Fibroblast of lung (primary cell): ENCODE measurements around the gene DNAJB11. TPM values are rescaled to one million over a fixed set of nuclear protein-coding genes. Genes with fewer than 3 reads are reported as not detected.

Experiments used
- DNase-seq, 2 donors: peaks; one replicate each; pipeline versions ENCODE4 v3.0.0 to v3.0.0-alpha.2; 2010; ENCODE audit warnings: low read depth in 2 of 2
- H2AFZ ChIP-seq: 2 replicates; pipeline ENCODE4 v1.5.1; 2012; ENCODE audit warnings: low read length, control low read depth, inconsistent platforms
- H3K27ac ChIP-seq: 2 replicates; pipeline ENCODE4 v1.5.1; 2011; ENCODE audit warnings: low read length, control low read depth; ENCODE audit not compliant: insufficient read depth
- H3K27me3 ChIP-seq: 2 replicates; pipeline ENCODE4 v1.5.1; 2011; ENCODE audit warnings: mild to moderate bottlenecking, low read length; ENCODE audit not compliant: control insufficient read depth, insufficient read depth
- H3K36me3 ChIP-seq: 2 replicates; pipeline ENCODE4 v1.5.1; 2011; ENCODE audit warnings: low read length; ENCODE audit not compliant: control insufficient read depth, insufficient read depth
- H3K4me1 ChIP-seq: 2 replicates; pipeline ENCODE4 v1.5.1; 2011; ENCODE audit warnings: low read length; ENCODE audit not compliant: control insufficient read depth, insufficient read depth; ENCODE audit errors: extremely low read depth
- H3K4me2 ChIP-seq: 2 replicates; pipeline ENCODE4 v1.5.1; 2011; ENCODE audit warnings: low read length, control low read depth; ENCODE audit not compliant: insufficient read depth; ENCODE audit errors: extremely low read depth
- H3K4me3 ChIP-seq, 4 experiments: fragments of 200-600 bp in 1 of 4; sonication (generic) in 1 of 4; replicated peaks in 1 of 4; 2 replicates each; pipeline ENCODE4 v1.5.1; 2011 to 2016; ENCODE audit warnings: low read length in 4 of 4, low read depth in 3 of 4, mild to moderate bottlenecking in 3 of 4, control low read depth in 2 of 4, inconsistent platforms in 1 of 4, mixed read lengths in 1 of 4; ENCODE audit not compliant: insufficient read depth in 1 of 4; ENCODE audit errors: control extremely low read depth in 1 of 4
- H3K79me2 ChIP-seq: 2 replicates; pipeline ENCODE4 v1.5.1; 2012; ENCODE audit warnings: mild to moderate bottlenecking, low read length, inconsistent platforms; ENCODE audit not compliant: control insufficient read depth, insufficient read depth
- H3K9ac ChIP-seq: 2 replicates; pipeline ENCODE4 v1.5.1; 2011; ENCODE audit warnings: mild to moderate bottlenecking, low read length, control low read depth; ENCODE audit not compliant: insufficient read depth
- H3K9me3 ChIP-seq: 2 replicates; pipeline ENCODE4 v1.5.1; 2012; ENCODE audit warnings: low read depth, low read length; ENCODE audit not compliant: control insufficient read depth, insufficient read depth
- H4K20me1 ChIP-seq: 2 replicates; pipeline ENCODE4 v1.5.1; 2011; ENCODE audit warnings: low read length; ENCODE audit not compliant: control insufficient read depth, insufficient read depth; ENCODE audit errors: extremely low read depth
- EZH2 ChIP-seq: IDR thresholded peaks from 2 replicates; pipeline ENCODE4 v1.5.1; 2012; ENCODE audit warnings: low read length, control low read depth, mild to moderate bottlenecking; ENCODE audit errors: missing control alignments
- polyA plus RNA-seq, 2 donors: library from polyadenylated mRNA; depleted of rRNA in 1 of 2; stranded (reverse) in 1 of 2; unstranded in 1 of 2; fragments of >200 nt; gene quantifications; 2 replicates each; pipeline ENCODE4 v1.2.1, GENCODE V29; 2011 to 2012; ENCODE audit warnings: missing spikeins in 1 of 2
- total RNA-seq: library from RNA; depleted of rRNA; stranded (reverse); fragments of >200 nt; gene quantifications from 2 replicates; pipeline ENCODE4 v1.2.1, GENCODE V29; 2014
- TF ChIP-seq, protein P1 (sequence below), 2 donors: IDR thresholded peaks in 1 of 2; conservative IDR thresholded peaks in 1 of 2; 1 replicate in 1 of 2; 2 replicates in 1 of 2; pipeline ENCODE4 v1.5.1; 2011 to 2012; ENCODE audit warnings: low read length in 2 of 2, control low read depth in 1 of 2, inconsistent platforms in 1 of 2, low read depth in 1 of 2, mild to moderate bottlenecking in 1 of 2

Gene DNAJB11
- total and polyA plus RNA-seq, 2 donors (not counting 1 experiment from before 2014, with no cell fraction given), result 37.5 to 59.1 TPM

GRCh38 chr3:186622651-186623310 is 52.3 kb downstream of the DNAJB11 start:
- H3K4me2 ChIP-seq, result no peak overlapping the region
- H3K9ac ChIP-seq, result no peak overlapping the region
- no peaks in the 10 kb centered on the region for H3K9me3 ChIP-seq
- H3K27me3 ChIP-seq, result peaks cover 5% of the 10 kb centered on the region
- no peak overlapping the region for H3K27ac ChIP-seq
- TF ChIP-seq EZH2, result no peak
- no peak overlapping the region for H3K4me3 ChIP-seq
- H2AFZ ChIP-seq, result no peak overlapping the region
- no peaks in the 10 kb centered on the region for H4K20me1 ChIP-seq
- DNase-seq, result no peak
- no peaks in the 10 kb centered on the region for H3K4me1 ChIP-seq
- H3K79me2 ChIP-seq, result no peaks in the 10 kb centered on the region
- no peaks in the 10 kb centered on the region for H3K36me3 ChIP-seq

DNA sequence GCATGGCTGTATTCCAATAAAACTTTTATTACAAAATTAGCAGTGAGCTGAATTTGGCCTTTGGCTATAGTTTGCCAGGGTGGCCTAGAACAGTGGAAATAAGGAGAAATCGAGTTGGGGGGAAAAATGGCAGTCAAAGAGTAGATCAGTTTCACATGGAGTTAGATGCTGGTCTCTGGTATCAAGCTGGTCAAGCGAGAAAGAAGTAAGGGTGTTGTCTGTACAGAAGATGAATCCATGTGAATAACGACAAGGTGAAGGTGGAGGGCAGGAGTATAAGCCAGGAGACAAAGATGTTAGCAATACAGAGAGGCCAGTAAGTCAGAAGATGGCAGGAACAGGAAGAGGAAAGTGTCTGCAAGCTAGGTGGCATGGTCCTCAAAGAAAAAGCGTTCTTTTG is 54.1 kb downstream of the DNAJB11 start:
- no peaks in the 10 kb centered on the region for H4K20me1 ChIP-seq
- no peaks in the 10 kb centered on the region for H3K36me3 ChIP-seq
- H3K27ac ChIP-seq, result no peak overlapping the region
- peaks cover 5% of the 10 kb centered on the region for H3K27me3 ChIP-seq
- no peak overlapping the region for H3K4me3 ChIP-seq
- no peak overlapping the region for H3K9ac ChIP-seq
- TF ChIP-seq, protein P1, sequence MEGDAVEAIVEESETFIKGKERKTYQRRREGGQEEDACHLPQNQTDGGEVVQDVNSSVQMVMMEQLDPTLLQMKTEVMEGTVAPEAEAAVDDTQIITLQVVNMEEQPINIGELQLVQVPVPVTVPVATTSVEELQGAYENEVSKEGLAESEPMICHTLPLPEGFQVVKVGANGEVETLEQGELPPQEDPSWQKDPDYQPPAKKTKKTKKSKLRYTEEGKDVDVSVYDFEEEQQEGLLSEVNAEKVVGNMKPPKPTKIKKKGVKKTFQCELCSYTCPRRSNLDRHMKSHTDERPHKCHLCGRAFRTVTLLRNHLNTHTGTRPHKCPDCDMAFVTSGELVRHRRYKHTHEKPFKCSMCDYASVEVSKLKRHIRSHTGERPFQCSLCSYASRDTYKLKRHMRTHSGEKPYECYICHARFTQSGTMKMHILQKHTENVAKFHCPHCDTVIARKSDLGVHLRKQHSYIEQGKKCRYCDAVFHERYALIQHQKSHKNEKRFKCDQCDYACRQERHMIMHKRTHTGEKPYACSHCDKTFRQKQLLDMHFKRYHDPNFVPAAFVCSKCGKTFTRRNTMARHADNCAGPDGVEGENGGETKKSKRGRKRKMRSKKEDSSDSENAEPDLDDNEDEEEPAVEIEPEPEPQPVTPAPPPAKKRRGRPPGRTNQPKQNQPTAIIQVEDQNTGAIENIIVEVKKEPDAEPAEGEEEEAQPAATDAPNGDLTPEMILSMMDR (conservative IDR thresholded peaks at IDR 0.05 in 1 of 2, IDR thresholded peaks at IDR 0.05 in 1 of 2; ENCODE audit: low read depth in 1 of 2, low read length in 2 of 2), result no peak
- TF ChIP-seq EZH2, result no peak
- no peak overlapping the region for H3K4me2 ChIP-seq
- DNase-seq, result no peak
- H3K9me3 ChIP-seq, result no peaks in the 10 kb centered on the region
- no peak overlapping the region for H2AFZ ChIP-seq
- H3K79me2 ChIP-seq, result no peaks in the 10 kb centered on the region
- H3K4me1 ChIP-seq, result no peaks in the 10 kb centered on the region

- H3K27ac ChIP-seq, result no peak overlapping the region
- no peaks in the 10 kb centered on the region for H3K9me3 ChIP-seq
- no peak overlapping the region for H3K9ac ChIP-seq
- H3K36me3 ChIP-seq, result no peaks in the 10 kb centered on the region
- no peak for TF ChIP-seq EZH2
- TF ChIP-seq, protein P1 (conservative IDR thresholded peaks at IDR 0.05 in 1 of 2, IDR thresholded peaks at IDR 0.05 in 1 of 2; ENCODE audit: low read depth in 1 of 2, low read length in 2 of 2), result no peak
- peaks cover 5% of the 10 kb centered on the region for H3K27me3 ChIP-seq
- H3K79me2 ChIP-seq, result no peaks in the 10 kb centered on the region
- no peak overlapping the region for H2AFZ ChIP-seq
- H3K4me2 ChIP-seq, result no peak overlapping the region
- H4K20me1 ChIP-seq, result no peaks in the 10 kb centered on the region
- no peak overlapping the region for H3K4me3 ChIP-seq
- no peak for DNase-seq
- no peaks in the 10 kb centered on the region for H3K4me1 ChIP-seq
Measured at GRCh38 chr3:186625600-186626042, 55.1 kb downstream of the DNAJB11 start.
